ENCODE measurements around the gene COL15A1. TPM values are rescaled to one million over a fixed set of nuclear protein-coding genes. Genes with fewer than 3 reads are reported as not detected.

The COL15A1 gene
- total and polyA plus RNA-seq, 2 of the 8 experiments (the other 6 are each of a cell fraction or from before 2014, with no cell fraction given) = 0.12 to 0.15 TPM

GRCh38 chr9:99042620-99043019, 98.9 kb downstream of the COL15A1 start:
- Histone ChIP-seq H3K27ac (ENCODE audit: low read depth, low read length) (no peak overlapping the region), H3K4me3 (ENCODE audit: extremely low read depth in 1 of 4, insufficient read depth in 2 of 4, low read depth in 3 of 4, low read length in 4 of 4) (no peak overlapping the region), H3K36me3 (ENCODE audit: control insufficient read depth in 2 of 4, insufficient read depth in 4 of 4, low read length in 3 of 4) (no peaks in the 10 kb centered on the region), H2AK5ac (ENCODE audit: low read depth, low read length) (no peak overlapping the region), H4K91ac (replicated peaks; ENCODE audit: insufficient read length, low read length) (no peak overlapping the region), H3K9me3 (ENCODE audit: insufficient read depth in 2 of 2, low read depth in 1 of 2, low read length in 1 of 2) (0 out of 4 replicates have a peak, but pooled peaks cover 0 to 2% of the 10 kb centered on the region in 2 experiments), H4K20me1 (replicated peaks in 1 of 2; ENCODE audit: control insufficient read depth in 1 of 2, insufficient read depth in 2 of 2, low read length in 2 of 2) (no peaks in the 10 kb centered on the region), H3K79me2 (ENCODE audit: control insufficient read depth in 1 of 2, insufficient read depth in 2 of 2, low read length in 2 of 2) (no peaks in the 10 kb centered on the region), H3K18ac (ENCODE audit: extremely low read depth, low read length) (no peak overlapping the region), H3K23me2 (ENCODE audit: low read depth, low read length) (no peaks in the 10 kb centered on the region), H2BK5ac (ENCODE audit: low read depth, low read length) (no peak overlapping the region), H3K4me2 (ENCODE audit: insufficient read depth in 1 of 2, low read depth in 2 of 2, low read length in 2 of 2) (no peak overlapping the region), H3K27me3 (replicated peaks in 1 of 4; ENCODE audit: control insufficient read depth in 3 of 4, extremely low read depth in 1 of 4, insufficient read depth in 3 of 4, low read length in 3 of 4) (no peaks in the 10 kb centered on the region), H3K4ac (replicated peaks; ENCODE audit: insufficient read length, low read depth, low read length) (no peak overlapping the region), H4K5ac (ENCODE audit: insufficient read length, low read depth, low read length) (no peak overlapping the region), H3K23ac (ENCODE audit: insufficient read length) (no peak overlapping the region), H3K14ac (ENCODE audit: insufficient read length) (no peak overlapping the region), H3K56ac (replicated peaks; ENCODE audit: insufficient read length, low read depth, low read length) (no peak overlapping the region), H3K4me1 (replicated peaks in 1 of 4; ENCODE audit: control insufficient read depth in 3 of 4, insufficient read depth in 4 of 4, low read length in 3 of 4) (no peaks in the 10 kb centered on the region), H3K79me1 (ENCODE audit: low read depth, low read length) (no peaks in the 10 kb centered on the region), H2AFZ (ENCODE audit: low read length) (no peak overlapping the region), H2BK15ac (ENCODE audit: low read length) (no peak overlapping the region), H3K9ac (replicated peaks in 1 of 4; ENCODE audit: extremely low read depth in 1 of 4, low read depth in 3 of 4, low read length in 3 of 4) (no peak overlapping the region), H2BK20ac (ENCODE audit: low read length) (no peak overlapping the region), H2BK120ac (replicated peaks; ENCODE audit: low read depth, low read length) (no peak overlapping the region), H4K8ac (ENCODE audit: extremely low read depth, insufficient read depth, low read length) (no peak overlapping the region), H2BK12ac (ENCODE audit: low read depth, low read length) (no peak overlapping the region)
- TF ChIP-seq TBP (IDR thresholded peaks at IDR 0.05; ENCODE audit: low read depth, low read length) = no peak
- no peak for TF ChIP-seq TEAD4 (IDR thresholded peaks at IDR 0.05; ENCODE audit: low read depth, low read length)
- TF ChIP-seq CBX5 (IDR thresholded peaks at IDR 0.05; ENCODE audit: low read depth, low read length) = no peak
- TF ChIP-seq EP300 (IDR thresholded peaks at IDR 0.05; ENCODE audit: borderline replicate concordance in 1 of 2, low read depth in 2 of 2, low read length in 2 of 2) = no peak
- no peak for TF ChIP-seq HDAC2 (IDR thresholded peaks at IDR 0.05; ENCODE audit: borderline replicate concordance in 1 of 2, low read depth in 2 of 2, low read length in 2 of 2)
- 92% methylated on average over 6 of the region's 6 CpGs; no CpG with 5 or more reads in 1 of the 2 experiments for WGBS, 2 experiments (ENCODE audit: extremely low coverage in 1 of 2, insufficient coverage in 1 of 2, insufficient read length in 1 of 2, insufficient replicate concordance in 2 of 2, low coverage in 1 of 2, low lambda C conversion rate in 2 of 2, missing lambda C conversion rate in 1 of 2)
- CTCF ChIA-PET (ENCODE audit: partially characterized antibody) = interaction anchor here (0.9 to 1.5 kb wide), 2 partner anchors 13 to 16 kb away, joined by 3 to 5 read pairs; no protein-coding TSS in a partner anchor
- POLR2A ChIA-PET (ENCODE audit: partially characterized antibody) = interaction anchor here (0.6 kb wide), 1 partner anchor 12 kb away, joined by 3 read pairs; no protein-coding TSS in a partner anchor
- DNase-seq (ENCODE audit: low read depth in 1 of 2, low spot score in 2 of 2) = no peak
- FAIRE-seq = no peak

Measured in H1 (cell line).